Heart left ventricle (tissue), 16 donors: Measurements from ENCODE around the gene VHLL. TPM values are rescaled to one million over a fixed set of nuclear protein-coding genes. Genes with fewer than 3 reads are reported as not detected.

Experiments
- ATAC-seq, 4 donors: fragments of 200-7000 bp; cut with Tn5 transposase; one replicate each; pipeline ENCODE4 v1.9.1; 2020 to 2022; ENCODE audit warnings: moderate library complexity in 4 of 4, mild to moderate bottlenecking in 3 of 4, moderate number of reproducible peaks in 1 of 4
- DNase-seq, 5 donors: peaks; one replicate each; pipeline ENCODE4 v3.0.0-alpha.2; 2020
- H3K27ac ChIP-seq, 12 donors: fragments of 200-600 bp; sonication (generic) in 4 of 12; one replicate each; pipeline versions ENCODE4 v1.5.0 to v1.8.0; 2016 to 2022; ENCODE audit warnings: mild to moderate bottlenecking in 2 of 12
- H3K27me3 ChIP-seq, 9 donors: fragments of 200-600 bp; sonication (generic) in 2 of 9; one replicate each; pipeline versions ENCODE4 v1.5.1 to v1.8.0; 2016 to 2022; ENCODE audit warnings: mild to moderate bottlenecking in 3 of 9
- H3K36me3 ChIP-seq, 9 donors: fragments of 200-600 bp; sonication (generic) in 2 of 9; one replicate each; pipeline versions ENCODE4 v1.5.0 to v1.8.0; 2018 to 2022; ENCODE audit warnings: mild to moderate bottlenecking in 2 of 9
- H3K4me1 ChIP-seq, 12 donors: fragments of 200-600 bp; sonication (generic) in 4 of 12; one replicate each; pipeline versions ENCODE4 v1.5.0 to v1.8.0; 2016 to 2022; ENCODE audit warnings: mild to moderate bottlenecking in 3 of 12
- H3K4me3 ChIP-seq, 12 donors: fragments of 200-600 bp; sonication (generic) in 4 of 12; one replicate each; pipeline versions ENCODE4 v1.5.0 to v1.8.0; 2017 to 2022; ENCODE audit warnings: mild to moderate bottlenecking in 9 of 12, moderate library complexity in 4 of 12
- H3K9me3 ChIP-seq, 12 donors: fragments of 200-600 bp; sonication (generic) in 4 of 12; one replicate each; pipeline versions ENCODE4 v1.5.0 to v1.8.0; 2016 to 2022; ENCODE audit warnings: mild to moderate bottlenecking in 1 of 12
- POLR2A ChIP-seq, 2 donors: fragments of 450-650 bp; IDR thresholded peaks; one replicate each; pipeline ENCODE4 v1.6.1; 2017; ENCODE audit warnings: antibody characterized with exemption in 2 of 2, mild to moderate bottlenecking in 2 of 2, moderate library complexity in 2 of 2
- WGBS, 4 donors: extraction: QIAGEN DNeasy Blood & Tissue Kit in 2 of 4; methylation state at CpG; one replicate each; pipeline versions ENCODE4 v1.1.5 to v1.1.7; 2013 to 2018; 5-methylcytosine and 5-hydroxymethylcytosine counted together
- intact Hi-C, 10 donors: fragments of 100-400 bp; cut with DNase I; formaldehyde crosslinking; loops; one replicate each; pipeline versions ENCODE4 v1.11.1 to v1.14.2; 2022
- polyA plus RNA-seq, 2 donors: library from polyadenylated mRNA; stranded (reverse); fragments of 200-250 nt; gene quantifications; one replicate each; pipeline ENCODE4 v1.2.3, GENCODE V29; 2013
- total RNA-seq, 9 donors: library from RNA; depleted of rRNA in 2 of 9; stranded (reverse); fragments of >200 nt in 2 of 9; fragmentation: NEBNext Ultra II Directional in 3 of 9; extraction: Animal tissue kit (Norgen Biotek cat#: 25700) in 3 of 9; gene quantifications; one replicate each; pipeline versions ENCODE4 v1.1.0 to v1.2.4, GENCODE V29; 2016 to 2023
- TF ChIP-seq, protein P1 (sequence below), 12 donors: fragments of 200-600 bp; sonication (generic) in 4 of 12; IDR thresholded peaks; one replicate each; pipeline versions ENCODE4 v1.5.0 to v1.8.0; 2018 to 2022; ENCODE audit warnings: antibody characterized with exemption in 12 of 12, mild to moderate bottlenecking in 5 of 12
- donor health status: ischemic (EF 13 %, LVEDD 7.1; RV severe dilation, severe dysfunction).
- donor health status: healthy with polysubstance abuse.
- donor health status: DM: no; HTN: yes; CAD: no.
- donor health status: DM: no; HTN: no; CAD: no.
- donor health status: ischemic (EF 25% LVEDD 6.9; RV normal size, moderate dysfunction).
- donor health status: ischemic (EF 25% LVEDD 5.7; RV mildly dilated, moderate dysfunction).
- donor health status: healthy.
- donor health status: DM: yes; HTN: yes; CAD: no.
- donor health status: ischemic (EF 35%, LVEDD 5.7; RV mildly dilated, moderate dysfunction).
- donor health status: nonischemic (EF 11% LVEDD 7.7; RV severe dilation, severe dysfunction).
- donor health status: DM: yes; HTN: yes; CAD: no.
- donor health status: PGD.
- donor health status: ischemic (EF 29% LVEDD 5.4; RV normal size, mild dysfunction).
- donor health status: nonischemic (EF 23%, LVEDD 6.1; RV moderate dilation, normal function).

The VHLL gene
- total and polyA plus RNA-seq, 11 donors: not detected

DNA sequence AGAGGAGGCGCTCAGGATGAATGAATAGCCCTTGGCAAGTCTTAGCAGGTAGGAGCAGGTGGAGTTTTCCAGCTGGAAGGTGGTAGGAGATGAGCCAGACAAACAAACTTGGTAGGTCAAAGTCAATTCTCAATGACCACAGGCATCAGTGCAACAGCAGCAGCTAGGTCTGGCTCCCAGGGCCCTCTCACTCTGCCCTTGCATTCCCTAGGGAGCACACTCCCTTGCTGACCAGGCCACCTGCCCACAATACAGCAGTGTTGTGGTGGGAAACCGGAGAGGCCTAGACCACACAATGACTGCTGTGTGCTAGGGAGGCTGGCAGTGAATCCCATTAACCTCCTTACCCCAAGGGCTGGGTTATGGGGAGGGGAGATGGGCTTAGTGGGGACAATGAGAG lies 38.2 kb downstream of the VHLL start:
- no peak for DNase-seq
- TF ChIP-seq, protein P1, sequence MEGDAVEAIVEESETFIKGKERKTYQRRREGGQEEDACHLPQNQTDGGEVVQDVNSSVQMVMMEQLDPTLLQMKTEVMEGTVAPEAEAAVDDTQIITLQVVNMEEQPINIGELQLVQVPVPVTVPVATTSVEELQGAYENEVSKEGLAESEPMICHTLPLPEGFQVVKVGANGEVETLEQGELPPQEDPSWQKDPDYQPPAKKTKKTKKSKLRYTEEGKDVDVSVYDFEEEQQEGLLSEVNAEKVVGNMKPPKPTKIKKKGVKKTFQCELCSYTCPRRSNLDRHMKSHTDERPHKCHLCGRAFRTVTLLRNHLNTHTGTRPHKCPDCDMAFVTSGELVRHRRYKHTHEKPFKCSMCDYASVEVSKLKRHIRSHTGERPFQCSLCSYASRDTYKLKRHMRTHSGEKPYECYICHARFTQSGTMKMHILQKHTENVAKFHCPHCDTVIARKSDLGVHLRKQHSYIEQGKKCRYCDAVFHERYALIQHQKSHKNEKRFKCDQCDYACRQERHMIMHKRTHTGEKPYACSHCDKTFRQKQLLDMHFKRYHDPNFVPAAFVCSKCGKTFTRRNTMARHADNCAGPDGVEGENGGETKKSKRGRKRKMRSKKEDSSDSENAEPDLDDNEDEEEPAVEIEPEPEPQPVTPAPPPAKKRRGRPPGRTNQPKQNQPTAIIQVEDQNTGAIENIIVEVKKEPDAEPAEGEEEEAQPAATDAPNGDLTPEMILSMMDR (IDR thresholded peaks at IDR 0.05): no peak
- no peak for TF ChIP-seq POLR2A (IDR thresholded peaks at IDR 0.05)
- no peak overlapping the region for H3K27ac ChIP-seq
- H3K27me3 ChIP-seq: no peaks in the 10 kb centered on the region
- 78 to 100% (median 90%) methylated on average over 2 of the region's 2 CpGs for WGBS, 4 donors
- peaks cover 0 to 100% (median 96%) of the 10 kb centered on the region in 9 donors for H3K36me3 ChIP-seq
- ATAC-seq: no peak
- H3K9me3 ChIP-seq: no peaks in the 10 kb centered on the region
- no peaks in the 10 kb centered on the region for H3K4me1 ChIP-seq
- no peak overlapping the region for H3K4me3 ChIP-seq
- intact Hi-C loops: no loop called here

DNA sequence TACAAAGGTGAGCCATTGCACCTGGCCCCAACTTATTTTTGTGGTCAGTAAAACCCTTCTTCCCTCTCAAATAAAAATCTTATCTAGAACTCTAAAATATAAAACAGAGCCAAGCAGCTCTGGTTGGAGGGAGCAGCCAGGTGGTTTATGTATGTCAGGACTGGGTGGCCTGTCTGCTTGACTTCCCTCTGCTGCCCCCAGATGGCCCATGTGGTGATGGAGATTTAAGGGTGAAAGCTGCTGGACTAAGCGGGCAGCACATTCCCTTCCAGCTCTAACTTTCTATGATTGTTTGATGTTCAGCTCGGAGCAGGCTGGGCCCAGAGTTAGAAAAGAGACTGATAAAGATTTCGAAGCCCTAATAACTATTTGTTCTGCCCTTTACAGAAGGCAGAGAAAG lies 39.3 kb downstream of the VHLL start:
- ATAC-seq (no peak), DNase-seq (no peak)
- Histone ChIP-seq H3K4me3 (no peak overlapping the region), H3K36me3 (peaks cover 0 to 100% (median 97%) of the 10 kb centered on the region in 9 donors), H3K4me1 (no peaks in the 10 kb centered on the region), H3K27ac (no peak overlapping the region), H3K9me3 (no peaks in the 10 kb centered on the region), H3K27me3 (no peaks in the 10 kb centered on the region)
- no peak for TF ChIP-seq POLR2A (IDR thresholded peaks at IDR 0.05)
- TF ChIP-seq, protein P1 (IDR thresholded peaks at IDR 0.05): no peak
- WGBS, 4 donors: 58 to 69% (median 66%) methylated on average over 3 of the region's 3 CpGs
- intact Hi-C loops: loop anchor here in 1 of 10 donors (10.0 kb wide), 1 partner anchor 55 kb away; no protein-coding TSS in a partner anchor

DNA sequence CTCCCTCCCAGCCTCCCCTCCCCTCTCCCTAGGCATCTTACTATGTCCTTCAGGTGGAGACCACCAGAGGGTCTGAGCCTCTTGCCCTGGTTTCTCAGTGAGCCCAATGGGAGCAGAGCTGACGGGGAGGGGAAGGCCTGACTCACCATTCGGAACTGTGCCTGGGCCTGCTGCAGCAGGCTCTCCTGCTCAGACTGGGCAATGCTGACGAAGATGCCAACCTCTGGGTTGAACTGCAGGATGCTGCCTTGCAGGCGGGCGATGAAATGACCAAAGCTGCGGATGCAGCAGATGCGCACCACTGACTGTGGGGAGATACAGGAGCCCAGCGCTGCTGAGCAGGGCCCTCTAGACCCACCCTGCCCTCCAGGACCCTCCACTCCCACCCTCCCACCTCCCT lies 40.2 kb downstream of the VHLL start:
- WGBS, 4 donors: 95 to 99% (median 97%) methylated on average over 7 to 8 of the region's 8 CpGs
- H3K9me3 ChIP-seq: no peaks in the 10 kb centered on the region
- DNase-seq (no peak), ATAC-seq (no peak)
- H3K27ac ChIP-seq: no peak overlapping the region
- TF ChIP-seq POLR2A (IDR thresholded peaks at IDR 0.05): no peak
- no peaks in the 10 kb centered on the region for H3K4me1 ChIP-seq
- intact Hi-C loops: loop anchor here in 1 of 10 donors (10.0 kb wide), 1 partner anchor 56 kb away; no protein-coding TSS in a partner anchor
- H3K27me3 ChIP-seq: no peaks in the 10 kb centered on the region
- H3K36me3 ChIP-seq: peaks cover 0 to 100% (median 95%) of the 10 kb centered on the region in 9 donors
- H3K4me3 ChIP-seq: no peak overlapping the region

DNA sequence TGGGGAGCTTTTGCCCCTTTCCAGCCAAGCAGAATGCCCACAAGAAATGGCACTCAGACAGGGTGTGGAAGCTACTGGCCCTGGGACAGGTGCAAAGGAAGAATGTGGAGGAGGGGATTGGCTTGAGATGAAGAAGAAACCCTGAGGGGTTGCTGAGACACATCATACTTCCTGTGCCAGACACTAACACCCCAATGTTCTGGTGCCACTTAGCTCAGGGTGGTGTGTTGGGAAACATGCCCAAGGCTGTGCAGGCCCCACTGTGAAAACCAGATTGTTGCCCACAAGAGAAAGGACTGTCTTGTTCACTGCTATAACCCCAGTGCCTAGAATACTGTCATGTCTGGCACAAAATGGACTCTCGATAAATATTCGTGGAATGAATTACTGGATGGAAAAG lies 41.4 kb downstream of the VHLL start:
- TF ChIP-seq, protein P1 (IDR thresholded peaks at IDR 0.05): no peak
- TF ChIP-seq POLR2A (IDR thresholded peaks at IDR 0.05): no peak
- H3K36me3 ChIP-seq: peaks cover 2 to 100% (median 95%) of the 10 kb centered on the region in 9 donors

DNA sequence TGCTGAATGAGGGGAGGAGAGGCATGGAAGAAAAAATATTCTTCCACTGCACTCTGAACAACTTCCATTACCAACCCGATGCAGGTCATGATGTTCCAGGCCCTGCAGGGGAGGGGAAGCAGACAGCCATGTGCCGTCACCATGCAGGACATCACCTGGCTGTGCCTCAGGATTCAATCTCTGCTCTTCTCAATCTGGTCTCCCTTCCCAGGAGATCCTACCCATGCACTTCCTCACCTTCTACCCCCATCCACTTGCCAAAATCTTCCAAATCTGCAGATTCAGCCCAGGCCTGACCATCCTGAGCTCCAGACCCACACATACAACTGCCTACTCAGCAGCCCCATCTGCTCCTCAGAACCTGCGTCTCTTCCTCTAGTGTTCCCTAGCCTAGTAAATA lies 45.5 kb downstream of the VHLL start:
- TF ChIP-seq, protein P1 (IDR thresholded peaks at IDR 0.05): no peak
- TF ChIP-seq POLR2A (IDR thresholded peaks at IDR 0.05): no peak
- Histone ChIP-seq H3K36me3 (peaks cover 2 to 100% (median 92%) of the 10 kb centered on the region in 9 donors), H3K9me3 (no peaks in the 10 kb centered on the region), H3K4me3 (no peak overlapping the region), H3K4me1 (peaks cover 0 to 30% (median 12%) of the 10 kb centered on the region in 12 donors), H3K27ac (no peak overlapping the region), H3K27me3 (no peaks in the 10 kb centered on the region)
- DNase-seq: no peak
- no peak for ATAC-seq
- intact Hi-C loops: loop anchor here in 1 of 10 donors (10.0 kb wide), 1 partner anchor 61 kb away; no protein-coding TSS in a partner anchor
- 87 to 97% (median 90%) methylated on average over 3 of the region's 3 CpGs for whole genome bisulfite sequencing, 4 donors

More for the DNA sequence above, 41.4 kb downstream of the VHLL start:
- ATAC-seq (no peak), DNase-seq (no peak)
- WGBS, 4 donors: 88 to 97% (median 90%) methylated on average over 2 of the region's 2 CpGs
- Histone ChIP-seq H3K4me1 (no peaks in the 10 kb centered on the region), H3K4me3 (no peak overlapping the region), H3K27ac (no peak overlapping the region), H3K27me3 (no peaks in the 10 kb centered on the region), H3K9me3 (no peaks in the 10 kb centered on the region)
- intact Hi-C loops: loop anchor here in 1 of 10 donors (10.0 kb wide), 1 partner anchor 57 kb away; no protein-coding TSS in a partner anchor
